ACC112 (cell line): ENCODE data around the gene HIP1R.

Experiments
- H2AFZ ChIP-seq: fragments of 200-600 bp; sonication (generic); one replicate; pipeline ENCODE4 v1.6.0; 2017; ENCODE audit warnings: antibody characterized with exemption, low read length; ENCODE audit not compliant: unreplicated experiment
- H3K27ac ChIP-seq: fragments of 200-600 bp; sonication (generic); 2 replicates; pipeline ENCODE4 v1.5.1; 2014; ENCODE audit warnings: low read depth, mild to moderate bottlenecking, antibody characterized with exemption, low read length, moderate library complexity
- H3K27me3 ChIP-seq: fragments of 200-600 bp; sonication (generic); 2 replicates; pipeline ENCODE4 v1.6.1; 2014; ENCODE audit warnings: mild to moderate bottlenecking, antibody characterized with exemption, low read length, moderate library complexity, mixed read lengths; ENCODE audit not compliant: insufficient read depth
- H3K36me3 ChIP-seq: fragments of 200-600 bp; sonication (generic); 2 replicates; pipeline ENCODE4 v1.6.1; 2016; ENCODE audit warnings: mild to moderate bottlenecking, antibody characterized with exemption, low read length, moderate library complexity, mixed read lengths; ENCODE audit not compliant: insufficient read depth
- H3K4me1 ChIP-seq: fragments of 200-600 bp; sonication (generic); one replicate; pipeline ENCODE4 v1.6.1; 2016; ENCODE audit warnings: low read length, mixed read lengths; ENCODE audit not compliant: insufficient read depth, unreplicated experiment, control insufficient read depth
- H3K4me3 ChIP-seq: fragments of 200-600 bp; sonication (generic); 2 replicates; pipeline ENCODE4 v1.5.1; 2014; ENCODE audit warnings: mild to moderate bottlenecking, low read depth, low read length
- H3K79me2 ChIP-seq: fragments of 200-600 bp; sonication (generic); one replicate; pipeline ENCODE4 v1.6.0; 2016; ENCODE audit warnings: low read length; ENCODE audit not compliant: control insufficient read depth, unreplicated experiment, insufficient read depth

Gene HIP1R, protein sequence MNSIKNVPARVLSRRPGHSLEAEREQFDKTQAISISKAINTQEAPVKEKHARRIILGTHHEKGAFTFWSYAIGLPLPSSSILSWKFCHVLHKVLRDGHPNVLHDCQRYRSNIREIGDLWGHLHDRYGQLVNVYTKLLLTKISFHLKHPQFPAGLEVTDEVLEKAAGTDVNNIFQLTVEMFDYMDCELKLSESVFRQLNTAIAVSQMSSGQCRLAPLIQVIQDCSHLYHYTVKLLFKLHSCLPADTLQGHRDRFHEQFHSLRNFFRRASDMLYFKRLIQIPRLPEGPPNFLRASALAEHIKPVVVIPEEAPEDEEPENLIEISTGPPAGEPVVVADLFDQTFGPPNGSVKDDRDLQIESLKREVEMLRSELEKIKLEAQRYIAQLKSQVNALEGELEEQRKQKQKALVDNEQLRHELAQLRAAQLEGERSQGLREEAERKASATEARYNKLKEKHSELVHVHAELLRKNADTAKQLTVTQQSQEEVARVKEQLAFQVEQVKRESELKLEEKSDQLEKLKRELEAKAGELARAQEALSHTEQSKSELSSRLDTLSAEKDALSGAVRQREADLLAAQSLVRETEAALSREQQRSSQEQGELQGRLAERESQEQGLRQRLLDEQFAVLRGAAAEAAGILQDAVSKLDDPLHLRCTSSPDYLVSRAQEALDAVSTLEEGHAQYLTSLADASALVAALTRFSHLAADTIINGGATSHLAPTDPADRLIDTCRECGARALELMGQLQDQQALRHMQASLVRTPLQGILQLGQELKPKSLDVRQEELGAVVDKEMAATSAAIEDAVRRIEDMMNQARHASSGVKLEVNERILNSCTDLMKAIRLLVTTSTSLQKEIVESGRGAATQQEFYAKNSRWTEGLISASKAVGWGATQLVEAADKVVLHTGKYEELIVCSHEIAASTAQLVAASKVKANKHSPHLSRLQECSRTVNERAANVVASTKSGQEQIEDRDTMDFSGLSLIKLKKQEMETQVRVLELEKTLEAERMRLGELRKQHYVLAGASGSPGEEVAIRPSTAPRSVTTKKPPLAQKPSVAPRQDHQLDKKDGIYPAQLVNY

DNA sequence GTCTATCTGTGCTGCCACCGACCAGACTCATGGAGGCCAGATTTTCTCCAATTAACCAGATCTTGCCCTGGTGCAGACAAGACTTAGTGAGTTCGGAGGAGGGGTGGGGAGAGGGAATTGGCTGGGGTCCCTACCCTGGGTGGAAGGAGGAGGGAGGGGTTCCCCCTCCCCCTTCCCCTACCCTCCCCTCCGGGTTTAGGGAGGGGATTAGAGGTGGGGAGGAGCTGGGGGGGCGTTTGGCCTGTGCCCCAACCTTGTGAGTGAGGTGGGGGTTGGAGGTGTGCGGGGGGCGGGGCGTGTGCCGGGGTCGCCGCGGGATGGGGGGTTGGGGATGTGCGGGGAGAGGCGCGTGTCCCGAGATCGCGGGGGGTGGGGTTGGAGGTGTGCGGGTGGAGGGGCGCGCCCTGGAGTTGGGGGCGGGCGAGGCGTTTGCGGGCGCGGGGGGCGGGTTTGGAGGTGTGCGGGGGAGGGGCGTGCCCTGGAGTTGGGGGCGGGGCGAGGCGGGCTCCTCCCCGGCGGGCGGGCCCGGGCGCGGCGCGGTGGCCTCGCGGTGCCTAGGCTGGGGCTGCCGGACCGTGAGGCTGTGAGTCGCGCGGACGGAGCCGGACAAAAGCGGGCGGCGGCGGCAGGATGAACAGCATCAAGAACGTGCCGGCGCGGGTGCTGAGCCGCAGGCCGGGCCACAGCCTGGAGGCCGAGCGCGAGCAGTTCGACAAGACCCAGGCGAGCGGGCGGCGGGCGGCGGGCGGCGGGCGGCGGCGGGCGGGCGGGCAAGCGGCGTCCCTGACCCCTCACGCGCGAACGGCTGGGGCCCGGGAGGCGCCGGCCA is at the start of gene HIP1R:
HIP1R (plus strand) TSS at position 537 of the 829 bp plus-strand sequence; CDS start at position 631, 94 bp downstream.
- H3K27me3 ChIP-seq, result no peaks in the 10 kb centered on the region
- H3K36me3 ChIP-seq, result no peaks in the 10 kb centered on the region
- H3K27ac ChIP-seq, result peak within 1 kb of the TSS; percentile 11
- H3K4me3 ChIP-seq, result peak within 1 kb of the TSS; percentile 78
- peaks cover 21% of the 10 kb centered on the region for H3K4me1 ChIP-seq
- peak within 1 kb of the TSS; percentile 74 for H2AFZ ChIP-seq
- H3K79me2 ChIP-seq, result peaks cover 28% of the 10 kb centered on the region

DNA sequence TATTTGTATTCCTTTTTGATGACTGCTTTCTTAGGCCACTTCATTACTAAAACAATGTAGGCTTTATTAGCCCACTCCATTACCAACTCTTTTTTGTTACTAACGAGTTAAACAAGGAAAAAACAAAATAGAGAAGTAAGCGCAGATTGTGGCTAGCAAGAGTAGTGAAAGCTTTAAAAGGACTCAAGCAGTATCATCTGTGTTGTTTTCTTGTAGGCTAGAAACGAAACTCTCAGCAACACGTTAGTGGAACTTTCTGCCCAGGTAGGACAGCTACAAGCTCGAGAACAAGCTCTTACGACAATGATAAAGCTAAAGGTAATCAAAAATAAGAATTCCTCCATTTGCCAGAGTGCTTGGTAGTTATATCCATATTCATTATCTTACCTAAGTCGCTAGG is 49.8 kb upstream of the HIP1R start:
- Histone ChIP-seq H3K4me3 (no peak overlapping the region), H2AFZ (no peak overlapping the region), H3K27ac (no peak overlapping the region), H3K79me2 (no peaks in the 10 kb centered on the region), H3K27me3 (no peaks in the 10 kb centered on the region), H3K36me3 (no peaks in the 10 kb centered on the region), H3K4me1 (peaks cover 7% of the 10 kb centered on the region)

DNA sequence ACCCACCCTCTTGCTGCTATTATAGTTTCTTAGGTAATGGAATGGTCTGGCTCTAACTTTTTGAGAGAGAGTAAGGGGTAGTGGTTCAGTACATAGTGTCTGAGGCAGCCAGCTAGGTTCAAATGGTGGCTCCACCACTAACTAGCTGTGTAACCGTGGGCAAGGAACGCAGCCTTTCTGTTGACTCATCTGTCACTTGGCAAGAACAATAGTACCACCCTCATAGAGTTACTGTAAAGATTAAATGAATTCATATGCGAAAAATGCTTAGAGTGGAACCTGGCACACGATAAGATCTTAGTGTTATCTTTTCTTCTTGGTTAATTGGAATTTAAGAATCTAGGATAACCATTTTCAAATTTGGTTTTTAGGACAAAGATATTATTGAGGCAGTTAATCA is 46.9 kb upstream of the HIP1R start:
- Histone ChIP-seq H3K27me3 (no peaks in the 10 kb centered on the region), H3K4me3 (no peak overlapping the region), H2AFZ (no peak overlapping the region), H3K27ac (no peak overlapping the region), H3K79me2 (no peaks in the 10 kb centered on the region), H3K36me3 (no peaks in the 10 kb centered on the region), H3K4me1 (peaks cover 7% of the 10 kb centered on the region)

DNA sequence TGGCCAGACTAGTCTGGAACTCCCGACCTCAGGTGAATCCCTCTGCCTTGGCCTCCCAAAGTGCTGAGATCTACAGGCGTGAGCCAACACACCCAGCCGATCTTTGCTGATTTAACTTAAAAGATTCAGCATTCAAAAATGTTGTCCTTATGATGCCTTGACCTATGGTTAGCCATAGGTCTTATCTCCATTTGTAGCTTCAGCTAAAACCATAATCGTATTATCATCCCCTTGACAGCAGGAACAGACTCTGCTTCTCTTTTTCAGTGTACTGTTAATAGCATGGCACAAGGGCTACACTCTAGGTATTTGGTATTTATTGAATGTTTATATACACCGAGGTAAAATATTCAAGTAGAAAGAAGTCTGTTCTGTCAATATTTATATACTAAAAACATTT is 45.6 kb upstream of the HIP1R start:
- no peak overlapping the region for H2AFZ ChIP-seq
- H3K27me3 ChIP-seq, result no peaks in the 10 kb centered on the region
- no peak overlapping the region for H3K4me3 ChIP-seq
- H3K36me3 ChIP-seq, result no peaks in the 10 kb centered on the region
- no peaks in the 10 kb centered on the region for H3K79me2 ChIP-seq
- H3K4me1 ChIP-seq, result peaks cover 7% of the 10 kb centered on the region
- H3K27ac ChIP-seq, result no peak overlapping the region

DNA sequence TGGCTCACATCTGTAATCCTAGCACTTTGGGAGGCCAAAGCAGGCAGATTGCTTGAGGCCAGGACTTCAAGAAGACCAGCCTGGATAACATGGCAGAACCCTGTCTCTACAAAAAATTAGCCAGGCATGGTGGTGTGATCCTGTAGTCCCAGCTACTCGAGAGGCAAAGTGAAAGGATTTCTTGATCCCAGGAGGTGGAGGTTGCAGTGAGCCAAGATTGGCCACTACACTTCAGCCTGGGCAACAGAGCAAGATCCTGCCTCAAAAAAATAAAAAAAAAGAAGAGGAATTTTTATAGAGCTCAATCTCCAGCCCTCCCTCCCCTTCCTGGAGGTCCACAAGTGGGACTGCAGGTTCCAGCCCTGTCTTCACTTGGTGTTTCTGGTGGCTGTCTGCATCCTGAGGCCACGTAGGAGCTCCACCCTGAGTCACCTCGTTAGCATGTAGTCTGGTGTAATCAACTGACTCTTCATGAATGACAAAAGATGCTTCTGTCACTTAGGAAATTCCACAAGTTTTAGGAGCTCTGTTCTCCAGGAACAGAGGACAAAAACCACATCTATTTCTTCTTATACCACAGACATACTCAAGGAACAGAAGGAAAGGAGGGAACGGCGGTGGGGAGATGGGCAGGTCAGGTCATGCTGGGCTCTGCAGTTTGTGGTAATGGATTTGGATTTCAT is 44.7 kb upstream of the HIP1R start:
- Histone ChIP-seq H2AFZ (no peak overlapping the region), H3K4me3 (no peak overlapping the region), H3K79me2 (no peaks in the 10 kb centered on the region), H3K36me3 (no peaks in the 10 kb centered on the region), H3K27me3 (no peaks in the 10 kb centered on the region), H3K4me1 (peaks cover 7% of the 10 kb centered on the region), H3K27ac (no peak overlapping the region)

DNA sequence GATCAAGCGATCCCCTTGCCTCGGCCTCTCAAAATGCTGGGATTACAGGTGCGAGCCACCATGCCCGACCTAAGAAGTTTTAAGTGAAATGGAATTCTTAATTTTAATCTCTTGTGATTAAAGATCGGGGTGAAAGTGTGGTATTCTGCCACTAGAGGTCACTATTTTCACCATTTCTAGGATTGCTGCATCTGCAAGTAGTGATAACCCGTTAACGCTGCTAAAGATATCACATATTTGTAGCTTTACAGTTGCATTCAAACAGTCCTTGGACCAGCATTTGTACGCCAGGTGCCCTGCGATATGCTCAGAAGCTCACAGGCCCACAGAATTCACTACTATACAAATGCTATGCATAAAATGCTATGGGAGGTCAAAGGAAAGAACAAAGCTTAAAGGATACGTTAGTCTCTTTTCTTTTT is 41.6 kb upstream of the HIP1R start:
- no peak overlapping the region for H3K27ac ChIP-seq
- H3K36me3 ChIP-seq, result no peaks in the 10 kb centered on the region
- H3K4me3 ChIP-seq, result no peak overlapping the region
- peaks cover under 1% of the 10 kb centered on the region for H3K4me1 ChIP-seq
- H2AFZ ChIP-seq, result no peak overlapping the region
- no peaks in the 10 kb centered on the region for H3K27me3 ChIP-seq
- no peaks in the 10 kb centered on the region for H3K79me2 ChIP-seq

DNA sequence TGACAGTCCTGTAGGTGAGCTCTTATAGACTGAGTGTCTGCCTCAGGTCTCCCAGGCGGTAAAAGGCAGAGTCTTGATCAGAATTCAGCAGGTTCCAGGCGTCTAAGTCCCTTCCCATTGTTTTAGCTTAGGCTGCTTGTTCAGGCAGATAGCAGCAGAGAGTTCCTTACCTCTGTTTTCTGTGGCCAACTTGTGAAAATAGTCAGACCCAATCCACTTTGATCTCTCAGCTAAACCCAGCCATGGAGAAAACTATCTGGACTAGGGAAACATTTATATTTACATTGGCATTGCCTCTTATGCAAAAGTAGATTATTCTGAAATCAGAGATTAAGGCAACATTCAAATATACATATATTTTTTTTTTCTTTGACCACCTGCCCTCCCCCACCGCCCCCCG is 39.5 kb upstream of the HIP1R start:
- H3K79me2 ChIP-seq, result no peaks in the 10 kb centered on the region
- H3K4me1 ChIP-seq, result no peaks in the 10 kb centered on the region
- H3K4me3 ChIP-seq, result no peak overlapping the region
- H3K27me3 ChIP-seq, result no peaks in the 10 kb centered on the region
- H3K36me3 ChIP-seq, result no peaks in the 10 kb centered on the region
- no peak overlapping the region for H2AFZ ChIP-seq
- H3K27ac ChIP-seq, result no peak overlapping the region

DNA sequence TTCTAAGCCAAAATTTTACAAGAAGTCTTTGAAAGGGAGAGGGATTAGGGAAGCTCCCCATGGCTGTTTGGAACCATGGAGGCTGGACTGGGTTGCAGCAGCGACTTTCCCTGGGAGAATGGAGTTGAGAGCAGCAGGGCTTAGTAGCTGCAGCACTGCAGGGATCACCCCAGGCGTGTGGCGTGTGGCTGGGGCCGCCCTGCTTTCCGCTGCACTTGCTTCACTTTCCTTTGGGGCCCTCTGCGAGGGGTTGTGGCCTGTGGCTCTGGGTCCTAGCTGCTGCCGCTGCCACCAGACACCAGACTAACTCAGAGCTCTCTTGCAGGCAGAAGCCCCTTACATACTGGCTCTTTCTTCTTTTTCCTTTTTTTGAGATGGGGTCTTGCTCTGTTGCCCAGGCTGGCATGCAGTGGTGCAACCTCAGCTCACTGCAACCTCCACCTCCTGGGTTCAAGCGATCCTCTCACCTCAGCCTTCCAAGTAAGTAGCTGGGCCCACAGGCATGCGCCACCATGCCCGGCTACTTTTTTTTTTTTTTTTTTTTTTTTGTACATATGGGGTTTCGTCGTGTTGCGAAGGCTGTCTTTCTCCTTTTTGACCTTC is 35.5 kb upstream of the HIP1R start:
- Histone ChIP-seq H3K27me3 (no peaks in the 10 kb centered on the region), H3K4me3 (no peak overlapping the region), H2AFZ (no peak overlapping the region), H3K4me1 (no peaks in the 10 kb centered on the region), H3K27ac (no peak overlapping the region), H3K36me3 (no peaks in the 10 kb centered on the region), H3K79me2 (no peaks in the 10 kb centered on the region)

DNA sequence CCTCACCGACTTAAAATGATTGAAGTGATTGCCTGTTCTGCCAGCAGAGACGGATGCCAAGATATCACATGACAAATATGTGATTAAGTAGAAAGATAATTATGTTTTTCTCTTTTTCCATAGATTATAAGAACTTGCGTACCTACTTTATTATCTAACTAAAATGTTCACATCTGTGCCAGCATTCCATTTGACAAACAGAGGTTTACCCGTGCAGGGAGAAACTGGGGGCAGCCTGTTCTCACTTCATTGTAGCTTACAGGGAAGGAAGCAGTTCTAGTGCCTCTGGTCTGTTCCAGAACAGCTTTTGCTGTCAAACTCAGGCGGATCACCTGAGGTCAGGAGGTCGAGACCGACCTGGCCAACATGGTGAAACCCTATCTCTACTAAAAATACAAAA is 31.3 kb upstream of the HIP1R start:
- Histone ChIP-seq H3K36me3 (no peaks in the 10 kb centered on the region), H3K27me3 (no peaks in the 10 kb centered on the region), H3K4me3 (no peak overlapping the region), H3K79me2 (no peaks in the 10 kb centered on the region), H3K4me1 (no peaks in the 10 kb centered on the region), H3K27ac (no peak overlapping the region), H2AFZ (no peak overlapping the region)
